DLD1 (cell line): ENCODE results near the gene DOCK2.
"Not testable (repeated sequence)": the region's sequence is repeated elsewhere in the genome, so short reads cannot be mapped to it uniquely, and the experiment has no call there.

Experiments
- in situ Hi-C: cut with HindIII; loops from 2 replicates; pipeline ENCODE4 v1.10.0; 2017; ENCODE audit warnings: low sequenced_read_pairs

DOCK2 gene

DNA sequence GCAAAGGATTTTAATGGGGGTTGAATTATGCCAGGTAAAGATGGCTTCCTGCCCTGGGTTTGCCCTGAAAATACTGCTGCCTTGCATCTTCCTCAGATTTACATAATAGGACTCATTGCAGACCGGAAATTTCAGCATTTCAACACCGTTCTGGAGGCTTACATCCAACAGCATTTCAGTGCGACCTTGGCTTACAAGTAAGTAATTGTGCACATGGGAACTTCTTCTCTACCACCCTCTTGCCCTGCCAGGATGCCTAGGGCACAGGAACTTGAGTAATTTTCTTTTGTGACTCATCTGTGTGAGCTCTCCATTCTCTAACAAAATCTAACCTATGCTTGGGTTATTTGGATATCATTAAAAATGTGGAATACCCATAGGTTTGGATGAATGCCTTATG lies 80.2 kb downstream of the DOCK2 start:
- in situ Hi-C loops = no loop called here

DNA sequence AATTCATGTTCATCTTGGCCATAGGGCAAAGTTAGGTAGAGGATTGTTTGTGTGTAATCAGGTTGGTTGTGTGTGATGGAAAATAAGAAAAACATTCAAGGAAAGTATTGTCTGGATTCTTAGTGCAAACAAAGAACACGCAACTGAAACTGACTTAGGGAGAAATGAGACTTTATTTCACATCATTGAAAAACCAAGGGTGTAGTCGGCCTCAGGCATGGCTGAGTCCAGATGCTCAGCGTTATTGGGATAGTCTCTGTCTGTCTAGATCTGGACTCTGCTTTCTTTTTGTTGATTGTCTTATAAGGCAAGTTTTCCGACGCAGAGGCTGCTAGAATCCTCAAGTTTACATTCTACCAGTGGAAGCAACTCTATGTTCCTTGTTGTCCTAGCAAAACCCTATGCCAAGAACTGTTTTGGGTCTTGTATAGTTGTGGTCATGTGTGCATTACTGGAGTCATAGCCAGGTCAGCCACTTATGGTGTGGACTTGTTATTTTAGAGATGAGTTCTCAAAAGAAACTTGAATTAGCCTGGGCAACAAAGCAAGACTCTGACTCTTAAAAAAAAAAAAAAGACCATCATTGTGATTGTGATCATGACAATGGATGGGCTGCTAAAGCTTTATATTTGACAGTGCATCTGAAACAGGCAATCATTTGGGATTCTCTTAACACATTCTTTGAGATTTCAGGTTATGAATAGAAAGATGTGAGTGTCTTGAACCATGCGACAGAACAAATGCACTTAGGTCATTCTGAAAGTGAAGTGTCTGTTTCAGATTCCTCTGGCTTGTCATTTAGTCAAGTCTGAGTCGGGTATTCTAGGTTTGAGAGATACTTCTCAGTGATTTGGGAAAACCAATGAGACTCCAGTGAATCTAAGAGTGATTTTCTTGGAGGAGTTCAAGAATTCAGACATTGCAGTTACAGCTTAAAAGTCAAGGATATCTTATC lies 82.6 kb downstream of the DOCK2 start:
- in situ Hi-C loops = no loop called here

DNA sequence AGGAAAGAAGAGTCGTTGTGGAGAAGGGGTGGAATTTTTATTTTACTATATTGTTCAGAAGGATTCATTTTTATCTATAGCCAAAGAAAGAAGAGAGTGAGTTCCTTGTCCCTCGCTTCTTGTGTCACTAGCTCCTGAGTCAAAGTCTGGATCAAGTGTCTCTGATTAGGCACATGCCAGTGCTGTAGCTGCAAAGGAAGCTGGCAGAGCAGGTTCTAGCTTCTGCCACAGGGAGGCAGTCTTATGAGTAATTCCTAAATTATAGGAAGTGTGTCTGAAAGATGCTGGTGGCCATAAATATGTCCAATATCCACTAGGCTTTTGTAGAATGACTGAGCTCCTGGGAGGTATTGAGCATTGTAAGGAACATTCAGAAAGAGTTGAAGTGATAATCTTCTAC lies 84.7 kb downstream of the DOCK2 start:
- in situ Hi-C loops = no loop called here

DNA sequence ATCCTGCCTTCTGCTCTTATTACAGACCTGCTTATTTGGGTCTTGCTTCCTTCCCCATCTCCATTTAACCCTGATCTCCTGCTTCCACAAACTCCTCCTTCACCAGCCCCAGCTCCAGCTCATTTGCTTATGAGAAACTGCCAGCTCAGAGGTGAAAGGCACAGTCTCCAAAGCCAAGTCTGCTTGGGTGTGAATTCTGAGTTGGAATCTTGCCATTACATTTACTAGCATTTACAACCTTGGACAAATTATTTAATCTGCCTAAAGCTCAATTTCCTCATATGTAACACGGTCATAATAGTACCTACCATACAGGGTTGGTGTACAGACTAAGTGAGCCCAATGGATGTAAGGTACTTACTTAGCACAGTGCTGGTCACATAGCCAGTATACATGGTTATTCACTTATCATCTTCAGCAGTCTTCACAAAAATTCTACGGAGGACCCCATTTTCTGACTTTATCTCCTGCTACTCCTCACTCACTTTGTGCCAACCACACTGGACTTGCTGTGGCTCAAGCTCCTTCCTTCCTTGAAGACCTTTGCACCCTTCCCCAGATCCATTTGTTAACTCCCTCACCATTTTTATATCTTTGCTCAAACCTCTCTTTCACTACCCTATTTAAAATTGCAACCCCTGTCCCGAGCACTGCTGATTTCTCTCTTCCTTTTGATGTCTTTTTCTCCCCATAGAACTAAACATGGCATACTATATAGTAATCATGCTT lies 86.2 kb downstream of the DOCK2 start:
- in situ Hi-C loops = no loop called here

DNA sequence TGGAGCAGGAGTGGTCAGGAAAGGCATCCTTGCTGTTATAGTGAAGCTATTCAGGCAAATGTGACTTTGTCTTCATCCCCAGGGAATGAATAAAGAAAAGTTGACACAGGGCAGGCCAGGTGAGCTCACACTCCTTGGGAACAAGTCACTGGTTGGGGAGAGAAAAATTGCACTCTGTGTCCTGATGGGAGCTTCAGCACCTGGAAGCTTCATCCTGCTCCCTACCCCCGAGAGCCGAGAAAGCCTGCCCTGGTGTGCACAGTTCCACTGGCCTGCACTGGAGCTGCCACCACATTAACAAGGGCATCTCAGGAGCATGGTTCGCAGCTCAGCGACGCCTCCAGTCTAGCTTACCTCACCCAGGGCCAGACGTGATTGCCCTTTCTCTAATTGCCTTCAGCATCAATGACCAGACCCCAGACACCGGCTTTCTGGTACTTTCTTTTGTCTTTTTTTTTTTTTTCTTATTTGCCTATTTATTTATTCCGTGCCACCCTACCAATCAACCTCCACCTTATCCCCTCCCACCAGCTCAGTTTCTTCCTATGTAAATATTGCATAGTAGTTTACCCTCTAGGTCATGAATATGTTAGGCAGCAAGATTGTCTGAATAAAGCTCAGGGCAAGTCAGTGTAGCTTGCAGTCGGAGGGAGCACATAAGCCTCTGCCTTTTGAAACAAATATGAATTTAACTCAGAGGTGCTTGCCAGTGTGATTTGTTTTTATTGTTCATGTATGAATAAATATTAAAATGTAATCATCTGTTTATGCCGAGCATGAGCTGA lies 87.4 kb downstream of the DOCK2 start:
- in situ Hi-C loops = no loop called here

DNA sequence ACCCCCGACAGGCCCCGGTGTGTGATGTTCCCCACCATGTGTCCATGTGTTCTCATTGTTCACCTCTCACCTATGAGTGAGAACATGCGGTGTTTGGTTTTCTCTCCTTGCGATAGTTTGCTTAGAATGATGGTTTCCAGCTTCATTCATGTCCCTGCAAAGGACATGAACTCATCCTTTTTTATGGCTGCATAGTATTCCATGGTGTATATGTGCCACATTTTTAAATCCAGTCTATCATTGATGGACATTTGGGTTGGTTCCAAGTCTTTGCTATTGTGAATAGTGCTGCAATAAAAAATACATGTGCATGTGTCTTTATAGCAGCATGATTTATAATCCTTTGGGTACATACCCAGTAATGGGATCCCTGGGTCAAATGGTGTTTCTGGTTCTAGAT lies 88.6 kb downstream of the DOCK2 start:
- in situ Hi-C loops = not testable (repeated sequence)

DNA sequence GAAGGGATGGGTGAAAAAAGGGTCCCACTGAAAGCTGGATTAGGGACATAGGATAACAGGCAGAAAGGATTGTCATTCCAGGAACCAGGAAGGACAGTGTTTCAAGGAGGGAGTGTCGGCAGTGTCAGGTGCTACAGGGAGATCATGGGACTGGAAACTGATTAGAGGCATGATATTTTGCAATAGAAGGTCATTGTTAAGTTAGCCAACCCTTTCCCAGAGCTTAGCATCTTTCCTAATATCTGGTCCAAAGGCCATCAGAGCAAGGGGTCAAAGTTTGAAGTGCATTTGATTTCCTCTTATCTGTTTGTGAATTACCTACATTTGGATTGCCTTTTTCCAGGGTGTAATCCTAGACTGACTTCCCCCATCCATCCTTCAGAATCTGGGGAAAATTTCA lies 91.3 kb downstream of the DOCK2 start:
- in situ Hi-C loops = no loop called here

DNA sequence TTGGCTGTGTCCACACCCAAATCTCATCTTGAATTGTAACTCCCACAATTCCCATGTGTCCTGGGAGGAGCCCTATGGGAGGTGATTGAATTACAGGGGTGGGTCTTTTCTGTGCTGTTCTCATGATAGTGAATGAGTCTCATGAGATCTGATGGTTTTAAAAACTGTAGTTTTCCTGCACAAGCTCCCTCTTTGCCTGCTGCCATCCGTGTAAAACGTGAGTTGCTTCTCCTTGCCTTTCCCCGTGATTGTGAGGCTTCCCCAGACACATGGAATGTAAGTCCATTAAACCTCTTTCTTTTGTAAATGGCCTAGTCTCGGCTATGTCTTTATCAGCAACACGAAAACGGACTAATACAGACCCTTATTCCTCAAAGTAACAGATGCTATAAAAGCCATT lies 94.1 kb downstream of the DOCK2 start:
- in situ Hi-C loops = no loop called here

DNA sequence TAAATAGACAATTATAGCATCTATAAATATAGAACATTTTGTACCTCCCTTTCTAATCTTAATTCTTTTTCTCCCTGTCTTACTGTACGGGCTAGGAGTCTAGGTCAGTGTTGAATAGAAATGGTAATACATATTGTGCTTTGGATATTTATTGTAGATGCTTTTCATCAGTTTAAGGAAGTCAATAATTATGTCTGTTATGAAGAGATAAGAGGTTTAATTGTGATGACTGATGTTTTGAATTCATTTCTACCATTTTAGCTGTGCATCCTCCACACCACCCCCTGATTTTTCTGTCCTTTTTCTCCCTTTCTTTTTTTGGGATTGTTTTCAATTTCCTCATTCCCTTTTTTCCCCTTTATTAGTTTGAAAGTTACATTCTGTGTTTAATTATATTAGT lies 95.8 kb downstream of the DOCK2 start:
- in situ Hi-C loops = no loop called here

DNA sequence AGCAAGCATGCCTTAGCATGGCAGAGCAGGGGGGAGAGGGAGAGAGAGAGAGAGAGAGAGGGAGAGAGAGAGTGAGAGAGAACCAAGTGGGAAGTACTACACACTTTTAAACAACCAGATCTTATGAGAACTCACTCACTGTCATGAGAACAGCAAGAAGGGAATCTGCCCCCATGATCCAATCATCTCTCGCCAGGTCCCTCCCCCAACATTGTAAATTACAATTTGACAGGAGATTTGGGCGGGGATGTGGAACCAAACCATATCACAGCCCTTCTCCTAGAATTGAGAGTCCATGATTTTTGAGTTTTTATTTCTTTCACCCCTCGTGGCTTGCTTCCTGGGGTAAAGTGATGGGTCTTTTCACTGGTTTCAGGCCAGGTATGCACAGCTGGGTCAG lies 98.8 kb downstream of the DOCK2 start:
- in situ Hi-C loops = no loop called here

DNA sequence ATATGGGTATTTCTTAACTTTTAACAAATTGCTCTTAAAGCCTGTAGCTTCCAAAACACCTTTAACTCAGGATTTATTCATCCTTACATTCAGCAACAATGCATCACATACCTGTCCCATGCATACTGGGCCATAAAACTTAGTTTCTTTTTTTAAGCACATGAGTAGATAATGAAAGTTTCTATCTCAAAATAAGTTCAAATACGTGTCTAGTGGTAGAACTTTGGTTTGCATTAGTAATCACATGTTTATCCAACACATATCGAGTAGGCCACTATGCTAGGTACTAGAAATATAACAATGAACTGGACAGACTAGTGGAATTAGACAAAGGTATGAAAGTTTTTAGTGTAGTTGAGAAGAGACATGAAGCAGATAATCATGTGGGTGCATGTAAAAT lies 99.6 kb downstream of the DOCK2 start:
- in situ Hi-C loops = no loop called here

DNA sequence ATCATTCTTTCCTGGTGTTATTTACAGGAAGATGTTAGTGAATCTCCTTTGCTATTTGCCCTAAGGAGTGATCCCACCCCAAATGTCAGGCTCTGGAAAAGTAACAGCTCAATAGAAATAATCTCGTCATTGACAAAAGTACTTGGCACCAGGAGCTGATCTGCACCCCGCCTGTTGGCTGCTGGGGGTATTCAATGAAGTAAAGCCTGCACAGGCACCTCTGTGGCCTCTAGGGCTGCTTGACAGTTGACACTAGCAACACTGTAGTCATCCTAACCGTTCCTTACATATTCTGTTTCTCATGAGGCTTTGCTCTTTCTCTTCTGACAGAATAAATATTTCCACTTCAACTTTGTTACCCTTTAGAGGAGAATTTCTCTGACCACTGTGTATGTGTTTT lies 103.4 kb downstream of the DOCK2 start:
- in situ Hi-C loops = no loop called here

DNA sequence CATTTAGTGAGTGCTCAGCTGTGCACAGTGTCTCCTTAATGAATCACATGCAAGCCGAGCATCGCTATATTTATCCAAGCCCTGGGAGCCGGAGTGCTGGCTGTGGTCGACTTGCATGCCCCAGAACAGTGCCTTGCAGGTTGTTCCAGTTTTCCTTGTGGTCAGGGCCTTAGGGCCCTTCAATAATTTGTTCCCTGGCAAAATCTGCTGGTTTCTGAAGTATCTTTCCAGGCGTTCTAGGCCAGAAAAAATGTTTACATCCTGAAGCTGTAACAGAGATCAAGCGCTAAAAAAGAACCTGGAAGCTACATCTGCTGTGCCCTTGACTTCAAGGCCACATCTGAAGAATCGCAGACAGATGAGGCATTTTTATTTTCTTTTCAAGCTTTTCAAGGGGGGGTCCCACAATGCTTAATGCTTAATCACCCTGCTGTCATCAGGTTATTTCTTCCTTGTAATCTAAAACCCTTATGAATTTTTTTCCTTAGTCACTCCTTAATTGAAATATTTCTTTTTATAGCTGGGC lies 105.8 kb downstream of the DOCK2 start:
- in situ Hi-C loops = no loop called here

DNA sequence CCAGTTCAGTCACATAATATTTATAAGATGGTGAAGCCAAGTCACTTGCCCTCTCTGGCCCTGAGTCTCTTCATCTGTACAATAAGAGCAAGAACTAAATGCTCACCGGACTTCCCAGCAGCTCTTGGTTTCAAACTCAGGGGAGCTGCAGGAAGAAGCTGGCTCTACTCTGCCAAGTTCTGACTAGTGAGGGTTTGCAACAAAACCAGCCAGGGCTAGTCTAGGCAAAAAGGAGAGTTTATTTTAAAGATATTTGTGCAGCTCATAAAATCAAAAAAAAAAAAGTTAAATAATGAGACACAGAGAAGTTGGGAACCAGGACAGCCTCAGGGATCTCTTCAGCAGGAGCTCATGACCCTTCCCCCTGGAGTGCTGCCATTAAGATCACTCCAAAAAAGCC lies 107.3 kb downstream of the DOCK2 start:
- in situ Hi-C loops = no loop called here

DNA sequence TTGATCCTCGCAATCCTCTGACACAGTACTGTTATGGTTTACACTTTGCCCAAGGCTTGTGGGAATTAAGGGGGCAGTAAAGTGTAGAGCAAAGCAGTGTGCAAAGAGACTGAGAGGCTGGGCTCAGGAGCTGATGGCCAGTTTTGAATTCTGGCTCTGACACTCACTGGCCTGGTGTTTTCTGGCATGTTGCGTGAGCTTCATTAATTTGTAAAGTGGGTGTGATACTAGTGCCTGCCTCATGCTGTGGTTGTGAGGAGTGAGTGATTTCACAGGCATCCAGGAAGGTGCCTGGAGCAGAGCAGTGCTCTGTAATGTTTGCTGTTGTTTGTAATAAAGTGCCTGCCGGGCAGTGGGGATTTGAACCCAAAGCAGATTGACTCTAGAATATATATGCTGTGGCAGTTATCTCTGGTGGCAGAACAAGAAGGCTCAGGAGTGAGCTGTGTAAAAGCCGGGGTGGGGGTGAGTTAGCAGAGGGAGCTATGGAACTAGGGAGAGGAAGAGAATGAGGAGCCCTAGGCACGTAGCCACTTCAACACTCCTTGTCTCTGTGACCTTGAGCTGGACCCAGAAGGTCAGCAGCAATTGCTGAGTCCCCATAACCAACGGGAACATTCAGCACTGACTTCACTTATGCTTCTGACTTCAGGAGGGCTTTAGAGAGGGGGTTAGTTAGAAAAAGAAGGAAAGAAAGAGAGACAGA lies 108.5 kb downstream of the DOCK2 start:
- in situ Hi-C loops = no loop called here

DNA sequence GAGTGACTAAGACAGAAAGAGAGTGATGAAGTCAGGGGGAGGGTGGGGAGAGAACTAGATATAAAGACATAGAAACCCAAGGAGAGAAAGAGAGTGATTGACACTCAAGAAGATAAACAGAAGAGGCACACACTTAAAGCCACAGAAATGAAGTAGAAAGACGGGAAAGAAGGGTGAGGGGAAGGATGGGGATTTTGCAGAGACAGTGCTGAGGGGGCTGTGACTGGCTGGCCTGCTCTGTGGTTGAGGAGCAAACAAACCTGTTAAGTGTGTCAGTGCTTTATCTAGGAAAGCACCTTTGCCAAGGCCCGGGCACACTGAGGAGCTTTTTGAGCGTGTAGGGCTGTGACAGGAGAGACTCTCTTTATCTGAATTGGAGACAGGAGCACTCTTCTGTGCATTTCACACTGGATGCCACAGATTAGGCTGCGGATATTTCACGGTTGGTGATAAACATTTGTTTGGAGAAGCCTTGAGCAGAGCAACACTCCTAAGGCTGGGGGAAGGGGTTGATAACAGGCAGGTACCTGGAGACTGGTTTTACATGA lies 109.1 kb downstream of the DOCK2 start:
- in situ Hi-C loops = no loop called here

DNA sequence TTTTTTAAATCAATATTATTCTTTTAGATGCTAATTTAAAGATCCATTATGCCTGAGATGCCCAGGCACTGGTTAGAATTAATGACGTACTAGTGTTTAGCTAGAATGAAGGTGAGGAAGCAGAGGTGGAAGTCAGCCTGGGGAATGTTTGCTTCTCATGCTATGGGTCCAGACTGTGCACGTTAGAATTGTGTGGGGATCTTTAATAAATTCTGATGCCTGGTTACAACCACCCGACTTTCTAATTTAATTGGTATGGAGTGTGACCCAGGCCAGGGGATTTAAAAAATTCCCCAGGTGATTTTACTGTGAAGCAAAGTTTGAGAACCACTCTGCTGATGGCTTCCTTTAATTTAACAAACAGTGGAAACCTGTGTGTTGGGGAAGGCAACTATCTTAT lies 111.1 kb downstream of the DOCK2 start:
- in situ Hi-C loops = no loop called here

DNA sequence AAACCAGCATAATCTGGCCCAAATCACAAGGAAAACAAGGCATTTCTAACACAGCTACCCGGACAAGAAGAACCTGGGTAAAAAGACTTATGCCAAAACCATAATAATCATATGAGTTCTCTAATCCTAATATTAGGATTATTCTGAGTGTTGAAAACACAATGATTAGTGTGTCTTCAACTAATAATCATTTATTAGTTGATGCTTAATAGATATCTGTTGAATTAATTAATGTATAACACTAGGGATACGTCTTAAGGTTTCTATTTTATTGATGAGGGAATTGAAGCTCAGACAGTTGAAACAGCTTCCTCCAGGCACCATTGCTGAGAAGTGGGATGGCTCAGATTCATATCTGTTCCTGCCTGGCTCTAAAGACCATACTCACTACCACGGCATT lies 112.2 kb downstream of the DOCK2 start:
- in situ Hi-C loops = no loop called here

DNA sequence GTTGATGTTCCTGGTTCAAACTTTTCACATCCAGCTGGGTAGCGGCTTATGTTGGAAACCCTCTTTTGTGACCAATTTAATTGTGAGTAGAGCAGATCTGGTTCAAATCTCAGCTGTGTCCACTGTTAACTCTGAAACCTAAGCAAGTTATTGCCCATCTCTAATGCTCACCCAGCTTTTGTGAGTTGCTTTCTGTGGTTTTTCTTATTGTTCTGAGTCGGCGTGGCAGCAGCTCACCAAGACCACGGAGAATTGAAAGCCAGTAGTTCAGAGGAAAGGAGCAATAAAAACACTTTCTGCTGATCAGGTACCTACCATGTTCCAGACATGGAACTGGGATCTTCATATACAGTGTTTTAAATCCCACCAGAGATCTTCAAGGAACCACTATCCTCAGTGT lies 114.4 kb downstream of the DOCK2 start:
- in situ Hi-C loops = no loop called here

DNA sequence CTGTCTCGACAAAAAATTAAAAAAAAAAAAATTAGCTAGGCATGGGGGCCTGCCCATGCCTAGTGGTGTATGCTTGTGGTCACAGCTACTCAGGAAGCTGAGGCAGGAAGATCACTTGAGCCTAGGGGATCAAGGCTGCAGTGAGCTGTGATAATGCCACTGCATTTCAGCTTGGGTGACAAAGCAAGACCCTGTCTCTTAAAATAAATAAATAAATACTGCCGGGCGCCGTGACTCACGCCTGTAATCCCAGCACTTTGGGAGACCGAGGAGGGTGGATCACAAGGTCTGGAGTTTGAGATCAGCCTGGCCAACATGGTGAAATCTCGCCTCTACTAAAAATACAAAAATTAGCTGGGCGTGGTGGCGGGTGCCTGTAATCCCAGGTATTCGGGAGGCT lies 115.5 kb downstream of the DOCK2 start:
- in situ Hi-C loops = not testable (repeated sequence)
